HG02798 (cell line): ENCODE measurements around the gene SKP1.

Experiments used
- ATAC-seq: cut with Tn5 transposase; IDR thresholded peaks from one replicate; pipeline ENCODE4 v1.9.1; 2021; ENCODE audit warnings: mild to moderate bottlenecking; ENCODE audit not compliant: unreplicated experiment, poor library complexity

Gene SKP1

GRCh38 chr5:134114886-134115805 lies 61.6 kb downstream of the SKP1 start:
- ATAC-seq = peak; percentile 10

GRCh38 chr5:134113902-134114875 lies 62.6 kb downstream of the SKP1 start, which contains the start of gene TCF7:
Gene TCF7 (plus strand): TSS chr5:134114681. CDS start chr5:134114907, 226 bp downstream.
- peak; percentile 84 for ATAC-seq

GRCh38 chr5:134113363-134113889 lies 63.3 kb downstream of the SKP1 start:
- ATAC-seq = no peak

- no peak for ATAC-seq
These were observed 63.9 kb downstream of the SKP1 start for GRCh38 chr5:134112726-134113362.

- no peak for ATAC-seq
These were observed 64.8 kb downstream of the SKP1 start for GRCh38 chr5:134111741-134112647.

- no peak for ATAC-seq
These were observed 66.4 kb downstream of the SKP1 start for GRCh38 chr5:134110382-134110781.

- no peak for ATAC-seq
These were observed 69.0 kb downstream of the SKP1 start for GRCh38 chr5:134107779-134108178.

GRCh38 chr5:134106991-134107701 lies 69.6 kb downstream of the SKP1 start:
- ATAC-seq = no peak

- no peak for ATAC-seq
These were observed 72.6 kb downstream of the SKP1 start for GRCh38 chr5:134103998-134104654.

GRCh38 chr5:134103397-134103796 lies 73.4 kb downstream of the SKP1 start:
- no peak for ATAC-seq

- peak; percentile 26 for ATAC-seq
These were observed 74.9 kb downstream of the SKP1 start for GRCh38 chr5:134101686-134102439.

- ATAC-seq = peak; percentile 82
These were observed 76.3 kb downstream of the SKP1 start for GRCh38 chr5:134100283-134101091.

- ATAC-seq = no peak
These were observed 76.8 kb downstream of the SKP1 start for GRCh38 chr5:134099939-134100282.

- ATAC-seq = no peak
These were observed 77.4 kb downstream of the SKP1 start for GRCh38 chr5:134099288-134099872.
